Colonic mucosa (tissue), 4 donors: ENCODE results near the gene CEP63. TPM values are rescaled to one million over a fixed set of nuclear protein-coding genes. Genes with fewer than 3 reads are reported as not detected.

ENCODE experiments used
- DNase-seq: peaks from one replicate; pipeline ENCODE4 v3.0.0-alpha.2; 2020
- H3K27ac ChIP-seq: fragments of 200-600 bp; one replicate; pipeline ENCODE4 v1.8.0; 2021
- H3K27me3 ChIP-seq: fragments of 200-600 bp; one replicate; pipeline ENCODE4 v1.8.0; 2021
- H3K36me3 ChIP-seq: fragments of 200-600 bp; one replicate; pipeline ENCODE4 v1.8.0; 2021
- H3K4me1 ChIP-seq: fragments of 200-600 bp; one replicate; pipeline ENCODE4 v1.8.0; 2021; ENCODE audit warnings: mild to moderate bottlenecking
- H3K4me3 ChIP-seq: fragments of 200-600 bp; one replicate; pipeline ENCODE4 v1.8.0; 2021
- H3K9ac ChIP-seq, 2 donors: one replicate each; pipeline ENCODE4 v1.7.0; 2013; ENCODE audit warnings: control low read depth in 2 of 2, low read depth in 2 of 2, low read length in 2 of 2
- H3K9me3 ChIP-seq: fragments of 200-600 bp; one replicate; pipeline ENCODE4 v1.8.0; 2021
- CTCF ChIP-seq: fragments of 200-600 bp; IDR thresholded peaks from one replicate; pipeline ENCODE4 v1.8.0; 2022; ENCODE audit warnings: antibody characterized with exemption, mild to moderate bottlenecking
- intact Hi-C: fragments of 100-400 bp; cut with DNase I; formaldehyde crosslinking; loops from one replicate; pipeline ENCODE4 v1.14.1; 2022
- total RNA-seq, 2 donors: library from RNA; stranded (reverse); fragmentation: NEBNext Ultra II Directional in 1 of 2; extraction: Animal tissue kit (Norgen Biotek cat#: 25700) in 1 of 2; gene quantifications; one replicate each; pipeline ENCODE4 v1.2.1, GENCODE V29; 2021
- donor health status: healthy.
- donor health status: DM: no; HTN: no; CAD: no.
- donor health status: DM: no; HTN: no; CAD: no.

CEP63 gene
- total RNA-seq, 2 donors from 2014 or later = 16.9 to 19.6 TPM

- H3K4me3 ChIP-seq = no peak overlapping the region
- no peak overlapping the region for H3K9ac ChIP-seq
- no peaks in the 10 kb centered on the region for H3K4me1 ChIP-seq
- no peaks in the 10 kb centered on the region for H3K36me3 ChIP-seq
- TF ChIP-seq CTCF = no peak
- no peaks in the 10 kb centered on the region for H3K9me3 ChIP-seq
- no peak overlapping the region for H3K27ac ChIP-seq
- DNase-seq = peak; percentile 11
- no peaks in the 10 kb centered on the region for H3K27me3 ChIP-seq
- intact Hi-C loops = loop anchor here (10.0 kb wide), 1 partner anchor 1285 kb away; no protein-coding TSS in a partner anchor
Measured at GRCh38 chr3:134609821-134610431, 124.1 kb downstream of the CEP63 start.

- intact Hi-C loops = no loop called here
- no peaks in the 10 kb centered on the region for H3K4me1 ChIP-seq
- no peak overlapping the region for H3K27ac ChIP-seq
- no peak overlapping the region for H3K4me3 ChIP-seq
- H3K9ac ChIP-seq = no peak overlapping the region
- H3K27me3 ChIP-seq = no peaks in the 10 kb centered on the region
- no peak for TF ChIP-seq CTCF
- peak; percentile 13 for DNase-seq
- no peaks in the 10 kb centered on the region for H3K9me3 ChIP-seq
- no peaks in the 10 kb centered on the region for H3K36me3 ChIP-seq
Measured at GRCh38 chr3:134610432-134611385, 124.9 kb downstream of the CEP63 start.

- TF ChIP-seq CTCF = no peak
- Histone ChIP-seq H3K36me3 (no peaks in the 10 kb centered on the region), H3K27ac (no peak overlapping the region), H3K9ac (no peak overlapping the region), H3K4me3 (no peak overlapping the region), H3K27me3 (no peaks in the 10 kb centered on the region), H3K4me1 (no peaks in the 10 kb centered on the region), H3K9me3 (no peaks in the 10 kb centered on the region)
- DNase-seq = peak; percentile 4
- intact Hi-C loops = no loop called here
Measured at GRCh38 chr3:134611516-134611915, 125.7 kb downstream of the CEP63 start.

- no peaks in the 10 kb centered on the region for H3K9me3 ChIP-seq
Measured at GRCh38 chr3:134613006-134613520, 127.2 kb downstream of the CEP63 start.

More at GRCh38 chr3:134613006-134613520, 127.2 kb downstream of the CEP63 start:
- no peak for TF ChIP-seq CTCF
- Histone ChIP-seq H3K4me3 (no peak overlapping the region), H3K27ac (no peak overlapping the region), H3K9ac (no peak overlapping the region), H3K4me1 (no peaks in the 10 kb centered on the region), H3K27me3 (no peaks in the 10 kb centered on the region), H3K36me3 (no peaks in the 10 kb centered on the region)
- intact Hi-C loops = no loop called here
- no peak for DNase-seq
